Astrocyte of the spinal cord (primary cell): ENCODE results near the gene GUCA2B.
A peak's percentile ranks its signal among the peaks of the same experiment; 100 is the strongest.

Experiments used
- DNase-seq: peaks from one replicate; pipeline ENCODE4 v3.0.0; 2011; ENCODE audit warnings: low read depth, low spot score
- H3K4me3 ChIP-seq: 2 replicates; pipeline ENCODE4 v1.5.1; 2011; ENCODE audit warnings: low read depth, mild to moderate bottlenecking, low read length, moderate library complexity
- in situ Hi-C: cut with HindIII; loops from 2 replicates; pipeline ENCODE4 v1.10.0; 2017; ENCODE audit warnings: low sequenced_read_pairs
- TF ChIP-seq, protein P1 (sequence below): IDR thresholded peaks from 2 replicates; pipeline ENCODE4 v1.5.1; 2012; ENCODE audit warnings: low read depth, mild to moderate bottlenecking, low read length, inconsistent platforms

GUCA2B gene

DNA sequence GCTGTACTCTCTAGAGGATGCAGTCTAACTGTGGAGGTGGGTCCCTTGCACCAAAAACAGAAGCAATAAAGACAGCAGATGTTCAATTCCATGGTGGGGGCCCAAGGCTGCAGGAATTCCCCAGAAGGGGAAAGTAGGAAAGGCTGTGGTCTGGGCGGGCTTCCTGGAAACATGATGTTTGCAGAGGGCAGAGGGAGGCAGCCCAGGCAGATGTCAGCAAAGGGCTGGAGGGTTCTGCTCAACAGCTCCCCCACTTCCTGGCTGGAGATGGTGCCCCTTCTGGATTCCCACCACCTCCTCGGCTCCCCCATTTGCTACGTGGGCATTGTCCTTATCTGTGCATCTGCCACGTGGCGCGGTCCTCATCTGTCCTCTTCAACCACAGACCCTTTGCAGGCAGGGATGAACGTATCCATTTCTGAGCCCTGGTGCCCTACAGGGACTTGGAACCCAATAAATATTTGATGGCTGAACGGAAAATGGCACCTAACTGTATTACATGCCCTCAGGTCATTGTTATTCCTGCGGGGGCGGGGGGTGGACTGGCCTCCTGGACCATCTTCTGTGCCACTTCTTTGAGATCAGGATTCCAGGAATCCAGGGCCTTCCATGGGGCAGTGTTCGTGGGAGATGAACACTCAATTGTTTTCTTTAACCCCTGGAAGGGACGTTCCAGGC lies 8.4 kb upstream of the GUCA2B start:
- in situ Hi-C loops: no loop called here
- H3K4me3 ChIP-seq: no peak overlapping the region
- DNase-seq: no peak
- TF ChIP-seq, protein P1, sequence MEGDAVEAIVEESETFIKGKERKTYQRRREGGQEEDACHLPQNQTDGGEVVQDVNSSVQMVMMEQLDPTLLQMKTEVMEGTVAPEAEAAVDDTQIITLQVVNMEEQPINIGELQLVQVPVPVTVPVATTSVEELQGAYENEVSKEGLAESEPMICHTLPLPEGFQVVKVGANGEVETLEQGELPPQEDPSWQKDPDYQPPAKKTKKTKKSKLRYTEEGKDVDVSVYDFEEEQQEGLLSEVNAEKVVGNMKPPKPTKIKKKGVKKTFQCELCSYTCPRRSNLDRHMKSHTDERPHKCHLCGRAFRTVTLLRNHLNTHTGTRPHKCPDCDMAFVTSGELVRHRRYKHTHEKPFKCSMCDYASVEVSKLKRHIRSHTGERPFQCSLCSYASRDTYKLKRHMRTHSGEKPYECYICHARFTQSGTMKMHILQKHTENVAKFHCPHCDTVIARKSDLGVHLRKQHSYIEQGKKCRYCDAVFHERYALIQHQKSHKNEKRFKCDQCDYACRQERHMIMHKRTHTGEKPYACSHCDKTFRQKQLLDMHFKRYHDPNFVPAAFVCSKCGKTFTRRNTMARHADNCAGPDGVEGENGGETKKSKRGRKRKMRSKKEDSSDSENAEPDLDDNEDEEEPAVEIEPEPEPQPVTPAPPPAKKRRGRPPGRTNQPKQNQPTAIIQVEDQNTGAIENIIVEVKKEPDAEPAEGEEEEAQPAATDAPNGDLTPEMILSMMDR: no peak

- DNase-seq: no peak
- in situ Hi-C loops: no loop called here
- no peak overlapping the region for H3K4me3 ChIP-seq
- TF ChIP-seq, protein P1: no peak
Observed at GRCh38 chr1:42145389-42145716, 7.9 kb upstream of the GUCA2B start.

DNA sequence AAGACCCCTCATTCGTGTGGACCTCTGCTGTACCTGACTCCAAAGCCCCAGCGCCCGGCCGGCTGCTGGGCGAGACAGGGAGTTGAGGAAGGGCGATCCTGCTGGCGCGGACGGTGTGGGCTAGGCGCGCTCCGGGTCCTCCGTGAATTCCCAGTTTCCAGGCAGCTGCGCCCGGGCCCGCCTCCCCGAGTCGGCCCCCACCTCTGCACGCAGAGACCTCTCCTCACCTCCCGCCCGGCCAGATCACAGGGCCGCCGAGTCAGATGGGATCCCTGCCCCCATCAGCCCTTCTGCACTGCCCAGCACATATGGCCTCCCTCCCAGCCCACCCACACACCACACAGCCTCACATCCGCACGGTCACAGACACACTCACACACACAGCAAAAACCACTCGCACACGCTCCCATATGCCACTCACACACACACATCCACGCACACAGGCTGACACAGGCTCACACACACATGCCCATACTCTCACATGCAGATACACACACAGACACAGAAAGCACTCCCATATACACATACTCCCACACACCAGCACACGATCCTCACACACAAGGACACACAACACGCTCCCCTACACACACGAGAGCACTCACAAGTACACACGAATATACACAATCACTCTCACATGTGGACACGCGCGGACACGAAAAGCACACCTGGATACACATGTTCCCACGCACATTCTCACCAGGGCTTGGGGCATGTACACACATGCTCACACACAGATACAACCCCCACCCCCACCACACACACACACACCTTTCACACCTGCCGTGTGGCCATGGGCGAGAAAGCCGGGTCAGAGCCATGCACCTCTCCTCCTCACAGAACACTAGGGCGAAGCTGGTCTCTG lies 7.2 kb upstream of the GUCA2B start:
- no peak for DNase-seq
- TF ChIP-seq, protein P1: no peak
- in situ Hi-C loops: no loop called here
- H3K4me3 ChIP-seq: no peak overlapping the region

- H3K4me3 ChIP-seq: no peak overlapping the region
- TF ChIP-seq, protein P1: peak; percentile 93
- in situ Hi-C loops: no loop called here
- DNase-seq: peak; percentile 43
Observed at GRCh38 chr1:42146626-42147320, 6.4 kb upstream of the GUCA2B start.

DNA sequence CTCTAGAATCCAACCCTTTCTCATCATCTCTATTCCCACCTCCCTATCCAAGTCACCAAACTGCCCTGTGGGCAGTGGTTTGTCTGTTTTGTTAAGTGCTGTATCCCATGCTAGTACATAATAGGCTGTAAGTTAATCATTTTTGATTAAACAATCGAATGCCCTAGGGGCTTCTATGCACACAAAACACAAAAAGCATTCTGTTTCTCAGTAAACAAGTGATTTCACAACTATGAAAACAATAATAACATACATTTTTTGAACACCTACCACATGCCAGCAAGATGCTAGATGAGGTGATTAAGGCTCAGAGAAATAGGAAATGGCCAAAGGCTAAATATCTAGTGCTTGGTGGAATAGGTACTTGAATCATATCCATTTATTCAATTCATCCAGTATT lies 5.0 kb upstream of the GUCA2B start:
- no peak for DNase-seq

DNA sequence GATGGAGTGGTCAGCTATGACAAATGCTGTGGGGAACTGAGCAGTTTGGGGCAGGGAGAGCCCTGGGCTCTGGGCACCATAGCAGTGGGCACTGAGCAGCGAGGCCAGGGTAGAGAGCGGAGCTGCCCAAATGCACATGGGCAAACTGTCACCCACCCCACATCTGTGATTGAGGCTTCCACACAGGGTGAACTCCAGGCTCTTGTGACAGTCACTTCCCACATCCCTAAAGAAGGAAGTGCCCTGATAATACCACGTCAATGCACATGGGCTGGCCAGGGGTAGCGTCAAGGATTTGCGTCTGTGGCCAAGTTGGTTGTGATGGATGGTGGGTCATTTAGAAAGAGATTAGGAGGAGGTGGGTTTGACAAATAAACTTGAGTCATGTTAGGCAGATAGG lies 2.6 kb upstream of the GUCA2B start:
- TF ChIP-seq, protein P1: no peak
- no peak overlapping the region for H3K4me3 ChIP-seq
- in situ Hi-C loops: no loop called here
- no peak for DNase-seq

More for the DNA sequence above, 5.0 kb upstream of the GUCA2B start:
- in situ Hi-C loops: no loop called here
- TF ChIP-seq, protein P1: no peak
- H3K4me3 ChIP-seq: no peak overlapping the region
